NB4 (cell line): ENCODE measurements around the gene SPRR2F.

Source experiments
- MAX ChIP-seq: IDR thresholded peaks from 2 replicates; pipeline ENCODE4 v1.6.1; 2011; ENCODE audit warnings: low read depth, low read length
- POLR2A ChIP-seq: IDR thresholded peaks from 2 replicates; pipeline ENCODE4 v1.6.1; 2011; ENCODE audit warnings: mild to moderate bottlenecking; ENCODE audit not compliant: insufficient read length; ENCODE audit errors: extremely low read depth
- TF ChIP-seq, protein P1 (sequence below): IDR thresholded peaks from one replicate; pipeline ENCODE4 v1.5.1; 2012; ENCODE audit warnings: low read depth, low read length

GRCh38 chr1:153087652-153088051, 25.7 kb downstream of the SPRR2F start:
- TF ChIP-seq, protein P1, sequence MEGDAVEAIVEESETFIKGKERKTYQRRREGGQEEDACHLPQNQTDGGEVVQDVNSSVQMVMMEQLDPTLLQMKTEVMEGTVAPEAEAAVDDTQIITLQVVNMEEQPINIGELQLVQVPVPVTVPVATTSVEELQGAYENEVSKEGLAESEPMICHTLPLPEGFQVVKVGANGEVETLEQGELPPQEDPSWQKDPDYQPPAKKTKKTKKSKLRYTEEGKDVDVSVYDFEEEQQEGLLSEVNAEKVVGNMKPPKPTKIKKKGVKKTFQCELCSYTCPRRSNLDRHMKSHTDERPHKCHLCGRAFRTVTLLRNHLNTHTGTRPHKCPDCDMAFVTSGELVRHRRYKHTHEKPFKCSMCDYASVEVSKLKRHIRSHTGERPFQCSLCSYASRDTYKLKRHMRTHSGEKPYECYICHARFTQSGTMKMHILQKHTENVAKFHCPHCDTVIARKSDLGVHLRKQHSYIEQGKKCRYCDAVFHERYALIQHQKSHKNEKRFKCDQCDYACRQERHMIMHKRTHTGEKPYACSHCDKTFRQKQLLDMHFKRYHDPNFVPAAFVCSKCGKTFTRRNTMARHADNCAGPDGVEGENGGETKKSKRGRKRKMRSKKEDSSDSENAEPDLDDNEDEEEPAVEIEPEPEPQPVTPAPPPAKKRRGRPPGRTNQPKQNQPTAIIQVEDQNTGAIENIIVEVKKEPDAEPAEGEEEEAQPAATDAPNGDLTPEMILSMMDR = no peak
- TF ChIP-seq POLR2A (no peak), MAX (no peak)
